Epithelial cell of proximal tubule (primary cell): ENCODE measurements around the gene ATF7. TPM values are rescaled to one million over a fixed set of nuclear protein-coding genes. Genes with fewer than 3 reads are reported as not detected.

ENCODE experiments used
- DNase-seq: peaks from one replicate; pipeline ENCODE4 v3.0.0-alpha.2; 2011; ENCODE audit warnings: low read depth
- H3K4me3 ChIP-seq: 2 replicates; pipeline ENCODE4 v1.5.1; 2011; ENCODE audit warnings: low read depth, mild to moderate bottlenecking, low read length
- total RNA-seq: library from RNA; depleted of rRNA; stranded (reverse); fragments of >200 nt; gene quantifications from 2 replicates; pipeline ENCODE4 v1.2.3, GENCODE V29; 2015
- TF ChIP-seq, protein P1 (sequence below): conservative IDR thresholded peaks from 2 replicates; pipeline ENCODE4 v1.5.1; 2012; ENCODE audit warnings: low read depth, mild to moderate bottlenecking, low read length

ATF7 gene
- total RNA-seq, 1 donor from 2014 or later, result 9.2 TPM

- TF ChIP-seq, protein P1, sequence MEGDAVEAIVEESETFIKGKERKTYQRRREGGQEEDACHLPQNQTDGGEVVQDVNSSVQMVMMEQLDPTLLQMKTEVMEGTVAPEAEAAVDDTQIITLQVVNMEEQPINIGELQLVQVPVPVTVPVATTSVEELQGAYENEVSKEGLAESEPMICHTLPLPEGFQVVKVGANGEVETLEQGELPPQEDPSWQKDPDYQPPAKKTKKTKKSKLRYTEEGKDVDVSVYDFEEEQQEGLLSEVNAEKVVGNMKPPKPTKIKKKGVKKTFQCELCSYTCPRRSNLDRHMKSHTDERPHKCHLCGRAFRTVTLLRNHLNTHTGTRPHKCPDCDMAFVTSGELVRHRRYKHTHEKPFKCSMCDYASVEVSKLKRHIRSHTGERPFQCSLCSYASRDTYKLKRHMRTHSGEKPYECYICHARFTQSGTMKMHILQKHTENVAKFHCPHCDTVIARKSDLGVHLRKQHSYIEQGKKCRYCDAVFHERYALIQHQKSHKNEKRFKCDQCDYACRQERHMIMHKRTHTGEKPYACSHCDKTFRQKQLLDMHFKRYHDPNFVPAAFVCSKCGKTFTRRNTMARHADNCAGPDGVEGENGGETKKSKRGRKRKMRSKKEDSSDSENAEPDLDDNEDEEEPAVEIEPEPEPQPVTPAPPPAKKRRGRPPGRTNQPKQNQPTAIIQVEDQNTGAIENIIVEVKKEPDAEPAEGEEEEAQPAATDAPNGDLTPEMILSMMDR, result peak; percentile 97
- DNase-seq, result no peak
- no peak overlapping the region for H3K4me3 ChIP-seq
These were observed 82.6 kb downstream of the ATF7 start for GRCh38 chr12:53543539-53543938.

DNA sequence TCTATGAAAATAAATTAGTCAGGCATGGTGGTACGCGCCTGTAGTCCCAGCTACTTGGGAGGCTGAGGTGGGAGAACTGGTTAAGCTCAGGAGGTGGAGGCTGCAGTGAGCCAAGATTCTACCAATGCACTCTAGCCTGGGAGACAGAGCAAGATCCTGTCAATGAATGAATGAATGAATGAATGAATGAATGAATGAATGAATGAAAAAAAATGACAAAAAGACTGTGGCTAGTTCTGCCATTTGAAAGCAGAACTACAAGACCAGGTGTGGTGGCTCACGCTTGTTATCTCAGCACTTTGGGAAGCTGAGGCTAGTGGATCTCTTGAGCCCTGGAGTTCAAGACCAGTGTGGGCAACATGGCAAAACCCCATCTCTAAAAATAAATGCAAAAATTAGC, 86.7 kb downstream of the ATF7 start:
- TF ChIP-seq, protein P1, result no peak
- no peak overlapping the region for H3K4me3 ChIP-seq
- DNase-seq, result no peak

DNA sequence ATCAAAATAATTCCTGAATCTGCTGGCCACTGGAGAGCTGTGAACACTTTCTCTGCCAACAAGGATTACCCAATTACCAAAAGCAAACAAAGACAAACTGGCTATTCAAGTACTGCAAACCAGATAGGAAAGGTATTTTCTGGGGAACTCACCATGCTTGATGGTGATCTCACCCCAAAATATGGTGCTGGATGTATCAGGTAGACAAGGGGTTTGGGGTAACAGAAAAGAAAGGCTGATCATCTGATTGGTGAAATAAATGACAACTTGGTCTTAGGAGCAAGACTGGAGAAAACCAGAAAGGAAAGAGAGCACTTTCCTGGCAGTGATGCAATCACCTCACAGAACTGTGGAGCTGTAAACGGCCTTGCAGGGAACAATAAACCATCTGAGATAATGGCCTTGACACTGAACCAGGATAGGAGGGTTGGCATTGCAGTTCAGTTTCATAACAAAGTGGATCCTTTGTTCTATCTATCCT, 87.9 kb downstream of the ATF7 start:
- H3K4me3 ChIP-seq, result no peak overlapping the region
- DNase-seq, result no peak
- TF ChIP-seq, protein P1, result no peak

- TF ChIP-seq, protein P1, result no peak
- no peak for DNase-seq
- no peak overlapping the region for H3K4me3 ChIP-seq
These were observed 89.2 kb downstream of the ATF7 start for GRCh38 chr12:53536962-53537361.

DNA sequence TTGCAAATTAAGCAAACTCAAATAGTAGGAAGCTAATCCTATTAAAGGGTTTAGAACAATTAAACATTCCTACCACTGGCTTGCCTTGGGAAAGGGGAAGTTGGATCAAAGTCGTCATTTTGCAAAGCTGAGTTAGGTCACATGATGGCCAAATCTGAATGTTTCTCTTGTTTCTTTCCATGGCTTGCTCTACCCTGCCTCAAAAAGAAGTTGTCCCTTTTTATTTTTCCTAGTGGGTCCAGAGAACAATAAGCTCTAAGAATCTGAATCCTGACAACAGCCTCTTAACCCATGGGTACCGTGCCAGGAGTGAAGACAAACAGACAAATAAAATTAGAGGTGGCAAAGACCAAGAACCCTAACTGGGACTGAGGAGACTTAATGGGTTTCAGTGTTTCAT, 92.7 kb downstream of the ATF7 start:
- TF ChIP-seq, protein P1, result no peak
- no peak overlapping the region for H3K4me3 ChIP-seq
- no peak for DNase-seq

DNA sequence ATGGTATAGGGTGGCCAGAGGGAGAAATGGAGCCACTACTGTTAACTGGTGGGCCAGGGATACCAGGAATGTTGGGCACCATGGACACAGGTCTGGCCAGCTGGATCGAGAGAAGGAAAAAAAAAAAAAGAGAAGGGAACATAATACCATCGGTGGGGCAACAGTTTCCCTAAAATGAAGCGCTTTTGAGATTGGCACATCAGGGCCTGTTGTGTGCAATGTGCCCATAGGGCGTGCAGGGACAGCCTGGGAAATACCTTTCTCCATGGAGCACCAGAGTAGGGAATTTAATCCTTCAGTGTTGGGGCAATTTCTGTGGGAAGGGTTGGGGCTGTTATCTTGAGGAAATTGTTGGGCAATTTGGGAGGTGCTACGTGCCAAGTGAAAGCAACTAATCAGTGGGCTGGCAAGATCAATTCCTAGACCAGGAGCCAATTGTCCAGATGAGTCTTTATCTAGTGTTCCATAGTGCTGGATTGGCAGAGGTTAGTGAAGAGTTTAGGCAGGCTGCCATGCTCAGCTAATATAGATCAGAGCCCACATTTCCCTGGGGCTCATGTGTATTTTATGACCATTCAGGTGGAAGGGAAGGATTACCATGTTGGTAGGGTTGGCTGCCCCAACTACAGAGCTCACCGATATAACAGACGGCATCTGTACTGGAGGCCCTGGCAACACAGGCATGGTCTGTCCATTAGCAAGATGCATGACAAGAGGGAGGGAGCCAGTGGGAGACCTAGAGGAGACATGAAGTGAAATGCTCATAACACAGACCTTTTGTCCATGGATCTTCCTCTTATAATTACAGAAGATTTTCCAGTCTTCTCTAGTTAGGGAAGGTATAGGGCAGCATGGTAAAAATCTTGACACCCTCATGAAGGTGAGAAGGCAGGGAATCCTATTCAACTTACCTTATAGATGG, 93.4 kb downstream of the ATF7 start:
- TF ChIP-seq, protein P1, result no peak
- no peak for DNase-seq
- no peak overlapping the region for H3K4me3 ChIP-seq
